Loucy (cell line): Measurements from ENCODE around the gene MYL7.

ENCODE experiments used
- H2AFZ ChIP-seq: fragments of 200-600 bp; sonication (generic); 2 replicates; pipeline ENCODE4 v1.6.0; 2016; ENCODE audit warnings: antibody characterized with exemption, mild to moderate bottlenecking, low read length, moderate library complexity
- H3F3A ChIP-seq: fragments of 200-600 bp; 2 replicates; pipeline ENCODE4 v1.6.0; 2016; ENCODE audit warnings: antibody characterized with exemption, low read depth, mild to moderate bottlenecking
- H3K27me3 ChIP-seq: fragments of 200-600 bp; sonication (generic); 2 replicates; pipeline ENCODE4 v1.6.1; 2014; ENCODE audit warnings: low read length, mild to moderate bottlenecking; ENCODE audit not compliant: insufficient read depth, poor library complexity, severe bottlenecking
- H3K36me3 ChIP-seq: fragments of 200-600 bp; sonication (generic); 2 replicates; pipeline ENCODE4 v1.6.1; 2016; ENCODE audit warnings: low read length; ENCODE audit not compliant: insufficient read depth
- H3K4me1 ChIP-seq: fragments of 200-600 bp; sonication (generic); 2 replicates; pipeline ENCODE4 v1.5.1; 2014; ENCODE audit warnings: low read length, mild to moderate bottlenecking; ENCODE audit not compliant: insufficient read depth, poor library complexity, severe bottlenecking
- H3K4me2 ChIP-seq: fragments of 200-600 bp; sonication (generic); 2 replicates; pipeline ENCODE4 v1.6.0; 2014; ENCODE audit warnings: antibody characterized with exemption, low read length, low read depth, mild to moderate bottlenecking; ENCODE audit not compliant: poor library complexity, severe bottlenecking
- H3K4me3 ChIP-seq: fragments of 200-600 bp; sonication (generic); 2 replicates; pipeline ENCODE4 v1.5.1; 2014; ENCODE audit warnings: low read length, mild to moderate bottlenecking, mixed read lengths; ENCODE audit not compliant: poor library complexity, severe bottlenecking
- H3K79me2 ChIP-seq: fragments of 200-600 bp; sonication (generic); 2 replicates; pipeline ENCODE4 v1.6.1; 2014; ENCODE audit warnings: low read length; ENCODE audit not compliant: insufficient read depth
- H3K9ac ChIP-seq: fragments of 200-600 bp; sonication (generic); 2 replicates; pipeline ENCODE4 v1.6.0; 2014; ENCODE audit warnings: mild to moderate bottlenecking, low read depth, low read length, moderate library complexity; ENCODE audit not compliant: poor library complexity, severe bottlenecking
- H3K9me2 ChIP-seq: fragments of 200-600 bp; sonication (generic); replicated peaks from 2 replicates; pipeline ENCODE4 v1.6.1; 2016; ENCODE audit warnings: low read depth, low read length, mixed read lengths
- H3K9me3 ChIP-seq: fragments of 200-600 bp; sonication (generic); 2 replicates; pipeline ENCODE4 v1.6.1; 2014; ENCODE audit warnings: mild to moderate bottlenecking, antibody characterized with exemption, low read length, low read depth; ENCODE audit not compliant: insufficient read depth
- H4K20me1 ChIP-seq: fragments of 200-600 bp; sonication (generic); 2 replicates; pipeline ENCODE4 v1.6.0; 2014; ENCODE audit warnings: antibody characterized with exemption, low read length, mild to moderate bottlenecking; ENCODE audit not compliant: insufficient read depth, poor library complexity, severe bottlenecking
- CTCF ChIP-seq: fragments of 200-600 bp; sonication (generic); conservative IDR thresholded peaks from 2 replicates; pipeline ENCODE4 v1.5.1; 2014; ENCODE audit warnings: mild to moderate bottlenecking, antibody characterized with exemption, low read length
- EZH2phosphoT487 ChIP-seq: fragments of 200-600 bp; IDR thresholded peaks from 2 replicates; pipeline ENCODE4 v1.6.1; 2018; ENCODE audit warnings: antibody characterized with exemption, mild to moderate bottlenecking, moderate library complexity, borderline replicate concordance

The MYL7 gene

GRCh38 chr7:44183386-44183785 is 42.3 kb upstream of the MYL7 start:
- H3K4me1 ChIP-seq: no peaks in the 10 kb centered on the region
- H3K9me2 ChIP-seq: no peaks in the 10 kb centered on the region
- no peak overlapping the region for H2AFZ ChIP-seq
- TF ChIP-seq CTCF: no peak
- TF ChIP-seq EZH2phosphoT487: no peak
- H3K9me3 ChIP-seq: peaks cover 3% of the 10 kb centered on the region; the same call in 1 of the 2 replicates
- no peak overlapping the region for H3K4me3 ChIP-seq
- no peaks in the 10 kb centered on the region for H3F3A ChIP-seq
- no peaks in the 10 kb centered on the region for H3K79me2 ChIP-seq
- no peak overlapping the region for H3K4me2 ChIP-seq
- H3K36me3 ChIP-seq: no peaks in the 10 kb centered on the region
- H3K27me3 ChIP-seq: no peaks in the 10 kb centered on the region
- H4K20me1 ChIP-seq: no peaks in the 10 kb centered on the region
- no peak overlapping the region for H3K9ac ChIP-seq

GRCh38 chr7:44182827-44183226 is 41.7 kb upstream of the MYL7 start:
- H3F3A ChIP-seq: no peaks in the 10 kb centered on the region
- no peaks in the 10 kb centered on the region for H3K27me3 ChIP-seq
- H4K20me1 ChIP-seq: no peaks in the 10 kb centered on the region
- no peaks in the 10 kb centered on the region for H3K36me3 ChIP-seq
- TF ChIP-seq CTCF (no peak), EZH2phosphoT487 (no peak)
- no peak overlapping the region for H3K4me2 ChIP-seq
- no peak overlapping the region for H2AFZ ChIP-seq
- H3K4me3 ChIP-seq: no peak overlapping the region
- H3K9ac ChIP-seq: no peak overlapping the region
- H3K9me2 ChIP-seq: no peaks in the 10 kb centered on the region
- no peaks in the 10 kb centered on the region for H3K79me2 ChIP-seq
- H3K9me3 ChIP-seq: peaks cover 3% of the 10 kb centered on the region; the same call in 1 of the 2 replicates
- H3K4me1 ChIP-seq: no peaks in the 10 kb centered on the region

- H4K20me1 ChIP-seq: no peaks in the 10 kb centered on the region
- peaks cover 3% of the 10 kb centered on the region; the same call in 1 of the 2 replicates for H3K9me3 ChIP-seq
- H3K4me1 ChIP-seq: no peaks in the 10 kb centered on the region
These were observed 39.5 kb upstream of the MYL7 start for GRCh38 chr7:44180631-44181030.

More at GRCh38 chr7:44180631-44181030, 39.5 kb upstream of the MYL7 start:
- H2AFZ ChIP-seq: no peak overlapping the region
- H3K9me2 ChIP-seq: no peaks in the 10 kb centered on the region
- no peak overlapping the region for H3K9ac ChIP-seq
- TF ChIP-seq EZH2phosphoT487: no peak
- TF ChIP-seq CTCF: no peak
- no peaks in the 10 kb centered on the region for H3K79me2 ChIP-seq
- H3K4me3 ChIP-seq: no peak overlapping the region
- no peaks in the 10 kb centered on the region for H3F3A ChIP-seq
- no peak overlapping the region for H3K4me2 ChIP-seq
- no peaks in the 10 kb centered on the region for H3K36me3 ChIP-seq
- H3K27me3 ChIP-seq: no peaks in the 10 kb centered on the region
